ENCODE results near the gene RPS25. TPM values are rescaled to one million over a fixed set of nuclear protein-coding genes. Genes with fewer than 3 reads are reported as not detected.

RPS25 gene
- total RNA-seq, 1 experiment from 2014 or later, result 1,450 TPM

DNA sequence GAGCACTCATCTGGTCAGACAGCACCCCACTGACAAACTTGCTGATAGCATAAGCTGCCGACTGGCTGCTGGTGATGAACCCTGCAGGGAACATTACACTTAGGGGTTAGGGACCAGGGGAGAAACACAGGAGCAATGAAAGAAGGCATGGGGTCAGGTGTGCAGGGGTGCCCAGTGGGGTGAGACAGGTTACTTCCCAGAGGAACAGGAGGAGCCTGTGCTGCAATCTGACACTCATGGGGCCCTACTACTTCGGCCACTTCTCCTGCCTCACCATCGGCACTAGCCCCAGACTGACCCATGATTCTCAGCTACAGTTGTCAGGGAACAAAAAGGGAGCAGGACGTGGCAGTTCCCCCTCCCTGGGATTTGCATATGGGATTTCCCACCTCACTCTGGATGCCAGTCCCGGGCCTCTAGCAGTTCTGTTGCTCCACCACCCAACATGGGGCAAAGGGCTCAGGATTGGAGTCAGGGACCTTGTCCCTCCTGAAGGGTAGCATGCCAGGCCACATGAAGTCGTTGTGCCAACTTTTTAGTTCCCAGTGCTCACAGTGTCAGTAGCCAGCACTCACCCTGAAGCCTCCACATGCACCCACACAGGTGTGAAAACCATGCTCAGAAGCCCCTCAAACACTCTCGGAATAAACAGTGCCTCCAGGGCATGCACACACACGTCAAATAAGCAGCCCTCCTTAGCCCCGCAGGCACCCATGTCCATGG, 10.4 kb upstream of the RPS25 start:
- no peak overlapping the region for H3T11ph ChIP-seq (ENCODE audit: low read length)
- no peak overlapping the region for H3K9ac ChIP-seq (ENCODE audit: extremely low read depth, insufficient read length, low read length)
- no peak overlapping the region for H3K4ac ChIP-seq (ENCODE audit: low read depth, low read length)
- H3K79me2 ChIP-seq (ENCODE audit: insufficient read depth, low read length), result no peaks in the 10 kb centered on the region
- no peak overlapping the region for H2BK12ac ChIP-seq (ENCODE audit: insufficient read length, low read depth, low read length)
- TF ChIP-seq, protein P1, sequence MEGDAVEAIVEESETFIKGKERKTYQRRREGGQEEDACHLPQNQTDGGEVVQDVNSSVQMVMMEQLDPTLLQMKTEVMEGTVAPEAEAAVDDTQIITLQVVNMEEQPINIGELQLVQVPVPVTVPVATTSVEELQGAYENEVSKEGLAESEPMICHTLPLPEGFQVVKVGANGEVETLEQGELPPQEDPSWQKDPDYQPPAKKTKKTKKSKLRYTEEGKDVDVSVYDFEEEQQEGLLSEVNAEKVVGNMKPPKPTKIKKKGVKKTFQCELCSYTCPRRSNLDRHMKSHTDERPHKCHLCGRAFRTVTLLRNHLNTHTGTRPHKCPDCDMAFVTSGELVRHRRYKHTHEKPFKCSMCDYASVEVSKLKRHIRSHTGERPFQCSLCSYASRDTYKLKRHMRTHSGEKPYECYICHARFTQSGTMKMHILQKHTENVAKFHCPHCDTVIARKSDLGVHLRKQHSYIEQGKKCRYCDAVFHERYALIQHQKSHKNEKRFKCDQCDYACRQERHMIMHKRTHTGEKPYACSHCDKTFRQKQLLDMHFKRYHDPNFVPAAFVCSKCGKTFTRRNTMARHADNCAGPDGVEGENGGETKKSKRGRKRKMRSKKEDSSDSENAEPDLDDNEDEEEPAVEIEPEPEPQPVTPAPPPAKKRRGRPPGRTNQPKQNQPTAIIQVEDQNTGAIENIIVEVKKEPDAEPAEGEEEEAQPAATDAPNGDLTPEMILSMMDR (conservative IDR thresholded peaks at IDR 0.05), result no peak
- Mint-ChIP-seq H3K4me3 (peak overlapping the region; percentile 79 to 83; a peak in 4 of 5 replicates), H3K27ac (peak overlapping the region; percentile 32 to 59 (median 44); a peak in 4 of 7 replicates), H3K9me3 (no peaks in the 10 kb centered on the region), H3K36me3 (ENCODE audit: insufficient read depth in 1 of 3, low read depth in 3 of 3) (peaks cover 25 to 52% (median 50%) of the 10 kb centered on the region in 3 experiments), H3K27me3 (ENCODE audit: low read depth) (no peaks in the 10 kb centered on the region; the same call in 1 of the 2 replicates), H3K4me1 (peaks cover 22 to 24% of the 10 kb centered on the region in 2 experiments)
- no peak for DNase-seq
- no peaks in the 10 kb centered on the region for H3K9me3 ChIP-seq (ENCODE audit: control insufficient read depth, low read depth, low read length)
- no peak overlapping the region for H4K5ac ChIP-seq (ENCODE audit: insufficient read length, low read depth, low read length)
- H3K4me1 ChIP-seq (ENCODE audit: insufficient read depth, low read length), result peaks cover 8% of the 10 kb centered on the region; the same call in 1 of the 2 replicates
- no peak overlapping the region for H2AFZ ChIP-seq (ENCODE audit: low read length)
- H2BK120ac ChIP-seq (ENCODE audit: low read depth, low read length, poor library complexity, severe bottlenecking), result no peak overlapping the region
- no peak overlapping the region for H3K14ac ChIP-seq (ENCODE audit: insufficient read depth, low read length)
- no peak overlapping the region for H3K4me2 ChIP-seq (ENCODE audit: insufficient read depth, insufficient read length, low read length)
- no peak overlapping the region for H3K18ac ChIP-seq (ENCODE audit: insufficient read length, low read depth, low read length)
- peaks cover 14% of the 10 kb centered on the region for H3K23me2 ChIP-seq (ENCODE audit: insufficient read length, low read depth, low read length, poor library complexity, severe bottlenecking)
- H2BK5ac ChIP-seq (ENCODE audit: insufficient read length, low read length), result no peak overlapping the region
- H3K27ac ChIP-seq (ENCODE audit: insufficient read length, low read depth, low read length), result no peak overlapping the region
- no peaks in the 10 kb centered on the region for H4K20me1 ChIP-seq (ENCODE audit: control insufficient read depth, insufficient read depth, insufficient read length)
- H2BK20ac ChIP-seq (ENCODE audit: low read depth, low read length, poor library complexity, severe bottlenecking), result no peak overlapping the region
- no peaks in the 10 kb centered on the region for H3K27me3 ChIP-seq (ENCODE audit: insufficient read depth, low read length)
- H2AK5ac ChIP-seq (ENCODE audit: insufficient read length, low read length), result no peak overlapping the region
- H3K56ac ChIP-seq (ENCODE audit: insufficient read length, low read depth, low read length), result no peak overlapping the region
- H3K79me1 ChIP-seq (ENCODE audit: insufficient read depth, low read depth, low read length, poor library complexity, severe bottlenecking), result peaks cover 3% of the 10 kb centered on the region
- WGBS (ENCODE audit: extremely low coverage, insufficient read length, low lambda C conversion rate), result no CpG with 5 or more reads among the region's 9 CpGs
- no peak overlapping the region for H4K91ac ChIP-seq (ENCODE audit: insufficient read length, low read depth, low read length)
- no peak overlapping the region for H3K23ac ChIP-seq (ENCODE audit: insufficient read length, low read depth, low read length)
- H4K8ac ChIP-seq (replicated peaks; ENCODE audit: insufficient read length, low read depth, low read length), result no peak overlapping the region
- no peak overlapping the region for H2BK15ac ChIP-seq (ENCODE audit: low read depth, low read length)
